Gastrocnemius medialis (tissue), 4 donors: ENCODE results near the gene HAGHL.

ENCODE experiments used
- POLR2A ChIP-seq, 2 donors: fragments of 450-650 bp; IDR thresholded peaks; one replicate each; pipeline ENCODE4 v1.6.1; 2017; ENCODE audit warnings: antibody characterized with exemption in 2 of 2, mild to moderate bottlenecking in 2 of 2, moderate library complexity in 2 of 2
- TF ChIP-seq, protein P1 (sequence below), 5 experiments: fragments of 450-650 bp in 3 of 5; fragments of 200-600 bp in 2 of 5; sonication (generic) in 2 of 5; IDR thresholded peaks in 4 of 5; conservative IDR thresholded peaks in 1 of 5; 1 replicate in 4 of 5; 2 replicates in 1 of 5; pipeline ENCODE4 v1.5.1; 2016 to 2019; ENCODE audit warnings: antibody characterized with exemption in 5 of 5, mild to moderate bottlenecking in 3 of 5, moderate library complexity in 3 of 5

- TF ChIP-seq, protein P1, sequence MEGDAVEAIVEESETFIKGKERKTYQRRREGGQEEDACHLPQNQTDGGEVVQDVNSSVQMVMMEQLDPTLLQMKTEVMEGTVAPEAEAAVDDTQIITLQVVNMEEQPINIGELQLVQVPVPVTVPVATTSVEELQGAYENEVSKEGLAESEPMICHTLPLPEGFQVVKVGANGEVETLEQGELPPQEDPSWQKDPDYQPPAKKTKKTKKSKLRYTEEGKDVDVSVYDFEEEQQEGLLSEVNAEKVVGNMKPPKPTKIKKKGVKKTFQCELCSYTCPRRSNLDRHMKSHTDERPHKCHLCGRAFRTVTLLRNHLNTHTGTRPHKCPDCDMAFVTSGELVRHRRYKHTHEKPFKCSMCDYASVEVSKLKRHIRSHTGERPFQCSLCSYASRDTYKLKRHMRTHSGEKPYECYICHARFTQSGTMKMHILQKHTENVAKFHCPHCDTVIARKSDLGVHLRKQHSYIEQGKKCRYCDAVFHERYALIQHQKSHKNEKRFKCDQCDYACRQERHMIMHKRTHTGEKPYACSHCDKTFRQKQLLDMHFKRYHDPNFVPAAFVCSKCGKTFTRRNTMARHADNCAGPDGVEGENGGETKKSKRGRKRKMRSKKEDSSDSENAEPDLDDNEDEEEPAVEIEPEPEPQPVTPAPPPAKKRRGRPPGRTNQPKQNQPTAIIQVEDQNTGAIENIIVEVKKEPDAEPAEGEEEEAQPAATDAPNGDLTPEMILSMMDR (IDR thresholded peaks at IDR 0.05 in 4 of 5, conservative IDR thresholded peaks at IDR 0.05 in 1 of 5): no peak
- no peak for TF ChIP-seq POLR2A (IDR thresholded peaks at IDR 0.05)
These were observed 16.3 kb upstream of the HAGHL start for GRCh38 chr16:710500-711075.
